H1 (cell line): Measurements from ENCODE around the gene TKFC. TPM values are rescaled to one million over a fixed set of nuclear protein-coding genes. Genes with fewer than 3 reads are reported as not detected.
A peak's percentile ranks its signal among the peaks of the same experiment; 100 is the strongest.

Experiments used
- BRCA1 ChIP-seq: IDR thresholded peaks from 2 replicates; pipeline ENCODE4 v1.6.1; 2012; ENCODE audit warnings: low read depth, low read length, improper control_type of control experiment
- CBX8 ChIP-seq: fragments of 300-800, 300-1000 bp; sonication (generic); IDR thresholded peaks from 2 replicates; pipeline ENCODE4 v1.7.1; 2016; ENCODE audit warnings: low read depth, low read length, borderline replicate concordance
- CHD1 ChIP-seq: IDR thresholded peaks from 2 replicates; pipeline ENCODE4 v1.6.1; 2012; ENCODE audit warnings: low read depth, low read length, improper control_type of control experiment
- CHD2 ChIP-seq: IDR thresholded peaks from 2 replicates; pipeline ENCODE4 v1.6.1; 2012; ENCODE audit warnings: low read length, improper control_type of control experiment
- EGR1 ChIP-seq: IDR thresholded peaks from 2 replicates; pipeline ENCODE4 v1.6.1; 2011; ENCODE audit warnings: low read depth, low read length, borderline replicate concordance
- GABPA ChIP-seq: IDR thresholded peaks from 2 replicates; pipeline ENCODE4 v1.6.1; 2011; ENCODE audit warnings: mild to moderate bottlenecking, low read length, moderate library complexity, borderline replicate concordance; ENCODE audit not compliant: insufficient read depth
- JUN ChIP-seq: IDR thresholded peaks from 2 replicates; pipeline ENCODE4 v1.6.1; 2011; ENCODE audit warnings: low read depth, mild to moderate bottlenecking, improper control_type of control experiment, low read length
- MAX ChIP-seq: IDR thresholded peaks from 2 replicates; pipeline ENCODE4 v1.6.1; 2012; ENCODE audit warnings: inconsistent platforms
- NANOG ChIP-seq: IDR thresholded peaks from 2 replicates; pipeline ENCODE4 v1.6.1; 2011; ENCODE audit warnings: low read length, low read depth, mild to moderate bottlenecking, inconsistent platforms; ENCODE audit not compliant: insufficient read depth, poor library complexity, severe bottlenecking
- RAD21 ChIP-seq, 2 experiments: IDR thresholded peaks in 1 of 2; conservative IDR thresholded peaks in 1 of 2; 2 replicates each; pipeline ENCODE4 v1.6.1; 2011; ENCODE audit warnings: low read depth in 2 of 2, low read length in 2 of 2, improper control_type of control experiment in 1 of 2, inconsistent platforms in 1 of 2, mild to moderate bottlenecking in 1 of 2, moderate library complexity in 1 of 2
- RBBP5 ChIP-seq: IDR thresholded peaks from 2 replicates; pipeline ENCODE4 v1.7.1; 2012; ENCODE audit warnings: low read depth, mild to moderate bottlenecking, inconsistent platforms, low read length, moderate library complexity, borderline replicate concordance
- SAP30 ChIP-seq: fragments of 300-600 bp; sonication (generic); IDR thresholded peaks from 2 replicates; pipeline ENCODE4 v1.7.1; 2012; ENCODE audit warnings: low read length, moderate library complexity, mild to moderate bottlenecking, inconsistent platforms; ENCODE audit not compliant: insufficient read depth, insufficient replicate concordance
- SIN3A ChIP-seq, 2 experiments: IDR thresholded peaks in 1 of 2; conservative IDR thresholded peaks in 1 of 2; 2 replicates each; pipeline ENCODE4 v1.6.1; 2011 to 2012; ENCODE audit warnings: low read length in 2 of 2, improper control_type of control experiment in 1 of 2, low read depth in 1 of 2, mild to moderate bottlenecking in 1 of 2
- SP1 ChIP-seq: IDR thresholded peaks from 2 replicates; pipeline ENCODE4 v1.6.1; 2011; ENCODE audit warnings: low read depth, low read length
- SP4 ChIP-seq: IDR thresholded peaks from 2 replicates; pipeline ENCODE4 v1.6.1; 2012; ENCODE audit warnings: low read length, inconsistent platforms
- TAF1 ChIP-seq: IDR thresholded peaks from 2 replicates; pipeline ENCODE4 v1.6.1; 2011; ENCODE audit warnings: mild to moderate bottlenecking, low read depth, low read length
- TAF7 ChIP-seq: optimal IDR thresholded peaks from 2 replicates; pipeline ENCODE3; 2011; ENCODE audit warnings: low read depth, mild to moderate bottlenecking, inconsistent platforms, low read length, moderate library complexity, borderline replicate concordance
- polyA plus RNA-seq, 7 experiments: library from polyadenylated mRNA; depleted of rRNA in 3 of 7; stranded (reverse) in 5 of 7; unstranded in 2 of 7; fragments of >200 nt in 5 of 7; fragments of 200-250 nt in 2 of 7; gene quantifications; 1 replicate in 5 of 7; 2 replicates in 1 of 7; 4 replicates in 1 of 7; pipeline versions ENCODE4 v1.2.1 to v1.2.3, GENCODE V29; 2011 to 2013; ENCODE audit warnings: missing spikeins in 2 of 7, mixed read lengths in 2 of 7
- total RNA-seq: library from RNA; stranded (reverse); fragmentation: NEBNext Ultra II Directional; extraction: Animal tissue kit (Norgen Biotek cat#: 25700); gene quantifications from 2 replicates; pipeline ENCODE4 v1.2.1, GENCODE V29; 2021
- TF ChIP-seq, protein P1 (sequence below): IDR thresholded peaks from 2 replicates; pipeline ENCODE4 v1.6.1; 2012; ENCODE audit warnings: low read length, inconsistent platforms

Gene TKFC
- total and polyA plus RNA-seq, 2 of the 8 experiments (the other 6 are each of a cell fraction or from before 2014, with no cell fraction given) = 53.5 to 55.0 TPM

GRCh38 chr11:61361741-61362541 lies 28.9 kb downstream of the TKFC start, which contains the start of the genes CYB561A3 and TMEM138 (continued):
- TF ChIP-seq SIN3A (conservative IDR thresholded peaks at IDR 0.05 in 1 of 2, IDR thresholded peaks at IDR 0.05 in 1 of 2; ENCODE audit: low read depth in 1 of 2, low read length in 2 of 2) = peak; percentile 71 to 96; a peak in 3 of 4 replicates
- TF ChIP-seq JUN = no peak
- TF ChIP-seq SP4 = peak; percentile 82; the same call in 1 of the 2 replicates
- peak; percentile 87; the same call in 1 of the 2 replicates for TF ChIP-seq GABPA
- no peak for TF ChIP-seq SAP30
- no peak for TF ChIP-seq RAD21 (IDR thresholded peaks at IDR 0.05 in 1 of 2, conservative IDR thresholded peaks at IDR 0.05 in 1 of 2; ENCODE audit: low read depth in 2 of 2, low read length in 2 of 2)
- TF ChIP-seq EGR1 = peak; percentile 47; the same call in 1 of the 2 replicates
- TF ChIP-seq CHD2 = no peak
- TF ChIP-seq BRCA1 = no peak
- TF ChIP-seq, protein P1, sequence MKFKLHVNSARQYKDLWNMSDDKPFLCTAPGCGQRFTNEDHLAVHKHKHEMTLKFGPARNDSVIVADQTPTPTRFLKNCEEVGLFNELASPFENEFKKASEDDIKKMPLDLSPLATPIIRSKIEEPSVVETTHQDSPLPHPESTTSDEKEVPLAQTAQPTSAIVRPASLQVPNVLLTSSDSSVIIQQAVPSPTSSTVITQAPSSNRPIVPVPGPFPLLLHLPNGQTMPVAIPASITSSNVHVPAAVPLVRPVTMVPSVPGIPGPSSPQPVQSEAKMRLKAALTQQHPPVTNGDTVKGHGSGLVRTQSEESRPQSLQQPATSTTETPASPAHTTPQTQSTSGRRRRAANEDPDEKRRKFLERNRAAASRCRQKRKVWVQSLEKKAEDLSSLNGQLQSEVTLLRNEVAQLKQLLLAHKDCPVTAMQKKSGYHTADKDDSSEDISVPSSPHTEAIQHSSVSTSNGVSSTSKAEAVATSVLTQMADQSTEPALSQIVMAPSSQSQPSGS = 0 out of 2 replicates have a peak, but pooled peaks have one; percentile 60
- peak; percentile 69; the same call in 1 of the 2 replicates for TF ChIP-seq RBBP5
- TF ChIP-seq NANOG = no peak
- TF ChIP-seq CBX8 = no peak
- peak; percentile 90 for TF ChIP-seq TAF1
- TF ChIP-seq CHD1 = no peak
- peak; percentile 76 for TF ChIP-seq MAX
- peak; percentile 80 for TF ChIP-seq TAF7
- TF ChIP-seq SP1 = no peak
